ENCODE data around the gene BTBD17.

DNA sequence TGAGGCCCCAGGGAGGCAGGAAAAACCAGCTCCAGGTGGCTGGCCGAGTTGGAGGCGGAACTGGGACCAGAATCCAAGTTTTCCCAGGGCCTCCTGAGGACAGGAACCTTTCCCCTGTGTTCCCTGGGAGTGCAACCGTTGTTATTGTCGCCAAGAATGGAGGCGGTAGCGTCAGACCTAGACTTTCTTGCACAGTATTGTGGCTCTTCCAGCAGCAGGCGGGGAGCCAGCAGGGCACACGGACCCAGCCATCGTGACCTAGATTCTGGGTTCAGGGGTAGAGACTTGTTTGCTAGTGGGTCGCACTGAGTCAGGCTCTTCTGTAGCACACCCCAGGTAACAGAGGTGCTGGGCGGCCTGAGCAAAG lies 36.3 kb downstream of the BTBD17 start:
- TF ChIP-seq, protein P1, sequence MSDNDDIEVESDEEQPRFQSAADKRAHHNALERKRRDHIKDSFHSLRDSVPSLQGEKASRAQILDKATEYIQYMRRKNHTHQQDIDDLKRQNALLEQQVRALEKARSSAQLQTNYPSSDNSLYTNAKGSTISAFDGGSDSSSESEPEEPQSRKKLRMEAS (IDR thresholded peaks at IDR 0.05; ENCODE audit: low read depth, low read length): no peak
- TF ChIP-seq CTCF (IDR thresholded peaks at IDR 0.05; ENCODE audit: low read depth, low read length): no peak

Measured in NB4 (cell line).